ENCODE measurements around the gene ARHGAP25. TPM values are rescaled to one million over a fixed set of nuclear protein-coding genes. Genes with fewer than 3 reads are reported as not detected.

Gene ARHGAP25
- total and polyA plus RNA-seq, 2 experiments from 2014 or later = 1.9 to 2.0 TPM

DNA sequence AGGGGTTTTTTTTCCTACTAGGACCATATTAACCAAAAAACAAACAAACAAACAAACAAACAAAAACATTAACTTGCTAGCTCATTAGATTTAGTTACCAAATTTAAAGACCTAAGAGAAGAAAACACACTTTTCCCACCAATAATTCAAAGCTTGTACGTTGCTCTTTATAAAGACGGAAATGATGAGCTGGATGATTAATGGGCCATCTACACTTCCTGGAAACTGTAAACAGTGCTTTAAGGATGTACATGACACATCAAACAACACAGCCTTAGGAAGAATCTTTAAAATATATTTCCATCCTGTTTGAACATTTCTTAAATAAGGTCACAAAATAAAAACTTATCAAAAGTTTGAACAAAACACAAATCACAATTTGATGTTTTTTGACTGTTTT lies 135.6 kb downstream of the ARHGAP25 start:
- H2AFZ ChIP-seq = no peak overlapping the region
- no peak overlapping the region for H3K4me2 ChIP-seq
- H4K20me1 ChIP-seq (replicated peaks; ENCODE audit: insufficient read depth) = no peaks in the 10 kb centered on the region
- no peaks in the 10 kb centered on the region for H3K79me2 ChIP-seq (replicated peaks; ENCODE audit: insufficient read depth)
- H3K4me3 ChIP-seq = no peak overlapping the region
- TF ChIP-seq EZH2 (IDR thresholded peaks at IDR 0.05; ENCODE audit: low read depth, unreplicated experiment) (no peak), ZNF331 (CRISPR knock-in tag; IDR thresholded peaks at IDR 0.05; ENCODE audit: low read depth) (no peak), CREB1 (CRISPR knock-in tag; IDR thresholded peaks at IDR 0.05; ENCODE audit: low read depth) (no peak), ZNF114 (CRISPR knock-in tag; IDR thresholded peaks at IDR 0.05) (no peak), JUNB (IDR thresholded peaks at IDR 0.05; ENCODE audit: unreplicated experiment) (no peak), EZH2phosphoT487 (IDR thresholded peaks at IDR 0.05; ENCODE audit: unreplicated experiment) (no peak), NANOG (IDR thresholded peaks at IDR 0.05; ENCODE audit: borderline replicate concordance) (no peak), POLR2AphosphoS5 (IDR thresholded peaks at IDR 0.05; ENCODE audit: low read depth) (no peak), STAT1 (IDR thresholded peaks at IDR 0.05; ENCODE audit: unreplicated experiment) (no peak)
- TF ChIP-seq, protein P1, sequence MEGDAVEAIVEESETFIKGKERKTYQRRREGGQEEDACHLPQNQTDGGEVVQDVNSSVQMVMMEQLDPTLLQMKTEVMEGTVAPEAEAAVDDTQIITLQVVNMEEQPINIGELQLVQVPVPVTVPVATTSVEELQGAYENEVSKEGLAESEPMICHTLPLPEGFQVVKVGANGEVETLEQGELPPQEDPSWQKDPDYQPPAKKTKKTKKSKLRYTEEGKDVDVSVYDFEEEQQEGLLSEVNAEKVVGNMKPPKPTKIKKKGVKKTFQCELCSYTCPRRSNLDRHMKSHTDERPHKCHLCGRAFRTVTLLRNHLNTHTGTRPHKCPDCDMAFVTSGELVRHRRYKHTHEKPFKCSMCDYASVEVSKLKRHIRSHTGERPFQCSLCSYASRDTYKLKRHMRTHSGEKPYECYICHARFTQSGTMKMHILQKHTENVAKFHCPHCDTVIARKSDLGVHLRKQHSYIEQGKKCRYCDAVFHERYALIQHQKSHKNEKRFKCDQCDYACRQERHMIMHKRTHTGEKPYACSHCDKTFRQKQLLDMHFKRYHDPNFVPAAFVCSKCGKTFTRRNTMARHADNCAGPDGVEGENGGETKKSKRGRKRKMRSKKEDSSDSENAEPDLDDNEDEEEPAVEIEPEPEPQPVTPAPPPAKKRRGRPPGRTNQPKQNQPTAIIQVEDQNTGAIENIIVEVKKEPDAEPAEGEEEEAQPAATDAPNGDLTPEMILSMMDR (conservative IDR thresholded peaks at IDR 0.05; ENCODE audit: low read depth in 2 of 2) = no peak
- TF ChIP-seq, protein P2, sequence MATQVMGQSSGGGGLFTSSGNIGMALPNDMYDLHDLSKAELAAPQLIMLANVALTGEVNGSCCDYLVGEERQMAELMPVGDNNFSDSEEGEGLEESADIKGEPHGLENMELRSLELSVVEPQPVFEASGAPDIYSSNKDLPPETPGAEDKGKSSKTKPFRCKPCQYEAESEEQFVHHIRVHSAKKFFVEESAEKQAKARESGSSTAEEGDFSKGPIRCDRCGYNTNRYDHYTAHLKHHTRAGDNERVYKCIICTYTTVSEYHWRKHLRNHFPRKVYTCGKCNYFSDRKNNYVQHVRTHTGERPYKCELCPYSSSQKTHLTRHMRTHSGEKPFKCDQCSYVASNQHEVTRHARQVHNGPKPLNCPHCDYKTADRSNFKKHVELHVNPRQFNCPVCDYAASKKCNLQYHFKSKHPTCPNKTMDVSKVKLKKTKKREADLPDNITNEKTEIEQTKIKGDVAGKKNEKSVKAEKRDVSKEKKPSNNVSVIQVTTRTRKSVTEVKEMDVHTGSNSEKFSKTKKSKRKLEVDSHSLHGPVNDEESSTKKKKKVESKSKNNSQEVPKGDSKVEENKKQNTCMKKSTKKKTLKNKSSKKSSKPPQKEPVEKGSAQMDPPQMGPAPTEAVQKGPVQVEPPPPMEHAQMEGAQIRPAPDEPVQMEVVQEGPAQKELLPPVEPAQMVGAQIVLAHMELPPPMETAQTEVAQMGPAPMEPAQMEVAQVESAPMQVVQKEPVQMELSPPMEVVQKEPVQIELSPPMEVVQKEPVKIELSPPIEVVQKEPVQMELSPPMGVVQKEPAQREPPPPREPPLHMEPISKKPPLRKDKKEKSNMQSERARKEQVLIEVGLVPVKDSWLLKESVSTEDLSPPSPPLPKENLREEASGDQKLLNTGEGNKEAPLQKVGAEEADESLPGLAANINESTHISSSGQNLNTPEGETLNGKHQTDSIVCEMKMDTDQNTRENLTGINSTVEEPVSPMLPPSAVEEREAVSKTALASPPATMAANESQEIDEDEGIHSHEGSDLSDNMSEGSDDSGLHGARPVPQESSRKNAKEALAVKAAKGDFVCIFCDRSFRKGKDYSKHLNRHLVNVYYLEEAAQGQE (IDR thresholded peaks at IDR 0.05; ENCODE audit: unreplicated experiment) = no peak
- TF ChIP-seq, protein P3, sequence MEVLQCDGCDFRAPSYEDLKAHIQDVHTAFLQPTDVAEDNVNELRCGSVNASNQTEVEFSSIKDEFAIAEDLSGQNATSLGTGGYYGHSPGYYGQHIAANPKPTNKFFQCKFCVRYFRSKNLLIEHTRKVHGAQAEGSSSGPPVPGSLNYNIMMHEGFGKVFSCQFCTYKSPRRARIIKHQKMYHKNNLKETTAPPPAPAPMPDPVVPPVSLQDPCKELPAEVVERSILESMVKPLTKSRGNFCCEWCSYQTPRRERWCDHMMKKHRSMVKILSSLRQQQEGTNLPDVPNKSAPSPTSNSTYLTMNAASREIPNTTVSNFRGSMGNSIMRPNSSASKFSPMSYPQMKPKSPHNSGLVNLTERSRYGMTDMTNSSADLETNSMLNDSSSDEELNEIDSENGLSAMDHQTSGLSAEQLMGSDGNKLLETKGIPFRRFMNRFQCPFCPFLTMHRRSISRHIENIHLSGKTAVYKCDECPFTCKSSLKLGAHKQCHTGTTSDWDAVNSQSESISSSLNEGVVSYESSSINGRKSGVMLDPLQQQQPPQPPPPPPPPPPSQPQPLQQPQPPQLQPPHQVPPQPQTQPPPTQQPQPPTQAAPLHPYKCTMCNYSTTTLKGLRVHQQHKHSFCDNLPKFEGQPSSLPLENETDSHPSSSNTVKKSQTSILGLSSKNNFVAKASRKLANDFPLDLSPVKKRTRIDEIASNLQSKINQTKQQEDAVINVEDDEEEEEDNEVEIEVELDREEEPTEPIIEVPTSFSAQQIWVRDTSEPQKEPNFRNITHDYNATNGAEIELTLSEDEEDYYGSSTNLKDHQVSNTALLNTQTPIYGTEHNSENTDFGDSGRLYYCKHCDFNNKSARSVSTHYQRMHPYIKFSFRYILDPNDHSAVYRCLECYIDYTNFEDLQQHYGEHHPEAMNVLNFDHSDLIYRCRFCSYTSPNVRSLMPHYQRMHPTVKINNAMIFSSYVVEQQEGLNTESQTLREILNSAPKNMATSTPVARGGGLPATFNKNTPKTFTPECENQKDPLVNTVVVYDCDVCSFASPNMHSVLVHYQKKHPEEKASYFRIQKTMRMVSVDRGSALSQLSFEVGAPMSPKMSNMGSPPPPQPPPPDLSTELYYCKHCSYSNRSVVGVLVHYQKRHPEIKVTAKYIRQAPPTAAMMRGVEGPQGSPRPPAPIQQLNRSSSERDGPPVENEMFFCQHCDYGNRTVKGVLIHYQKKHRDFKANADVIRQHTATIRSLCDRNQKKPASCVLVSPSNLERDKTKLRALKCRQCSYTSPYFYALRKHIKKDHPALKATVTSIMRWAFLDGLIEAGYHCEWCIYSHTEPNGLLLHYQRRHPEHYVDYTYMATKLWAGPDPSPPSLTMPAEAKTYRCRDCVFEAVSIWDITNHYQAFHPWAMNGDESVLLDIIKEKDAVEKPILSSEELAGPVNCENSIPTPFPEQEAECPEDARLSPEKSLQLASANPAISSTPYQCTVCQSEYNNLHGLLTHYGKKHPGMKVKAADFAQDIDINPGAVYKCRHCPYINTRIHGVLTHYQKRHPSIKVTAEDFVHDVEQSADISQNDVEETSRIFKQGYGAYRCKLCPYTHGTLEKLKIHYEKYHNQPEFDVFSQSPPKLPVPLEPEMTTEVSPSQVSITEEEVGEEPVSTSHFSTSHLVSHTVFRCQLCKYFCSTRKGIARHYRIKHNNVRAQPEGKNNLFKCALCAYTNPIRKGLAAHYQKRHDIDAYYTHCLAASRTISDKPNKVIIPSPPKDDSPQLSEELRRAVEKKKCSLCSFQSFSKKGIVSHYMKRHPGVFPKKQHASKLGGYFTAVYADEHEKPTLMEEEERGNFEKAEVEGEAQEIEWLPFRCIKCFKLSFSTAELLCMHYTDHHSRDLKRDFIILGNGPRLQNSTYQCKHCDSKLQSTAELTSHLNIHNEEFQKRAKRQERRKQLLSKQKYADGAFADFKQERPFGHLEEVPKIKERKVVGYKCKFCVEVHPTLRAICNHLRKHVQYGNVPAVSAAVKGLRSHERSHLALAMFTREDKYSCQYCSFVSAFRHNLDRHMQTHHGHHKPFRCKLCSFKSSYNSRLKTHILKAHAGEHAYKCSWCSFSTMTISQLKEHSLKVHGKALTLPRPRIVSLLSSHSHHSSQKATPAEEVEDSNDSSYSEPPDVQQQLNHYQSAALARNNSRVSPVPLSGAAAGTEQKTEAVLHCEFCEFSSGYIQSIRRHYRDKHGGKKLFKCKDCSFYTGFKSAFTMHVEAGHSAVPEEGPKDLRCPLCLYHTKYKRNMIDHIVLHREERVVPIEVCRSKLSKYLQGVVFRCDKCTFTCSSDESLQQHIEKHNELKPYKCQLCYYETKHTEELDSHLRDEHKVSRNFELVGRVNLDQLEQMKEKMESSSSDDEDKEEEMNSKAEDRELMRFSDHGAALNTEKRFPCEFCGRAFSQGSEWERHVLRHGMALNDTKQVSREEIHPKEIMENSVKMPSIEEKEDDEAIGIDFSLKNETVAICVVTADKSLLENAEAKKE (CRISPR knock-in tag; IDR thresholded peaks at IDR 0.05) = no peak
- TF ChIP-seq, protein P4, sequence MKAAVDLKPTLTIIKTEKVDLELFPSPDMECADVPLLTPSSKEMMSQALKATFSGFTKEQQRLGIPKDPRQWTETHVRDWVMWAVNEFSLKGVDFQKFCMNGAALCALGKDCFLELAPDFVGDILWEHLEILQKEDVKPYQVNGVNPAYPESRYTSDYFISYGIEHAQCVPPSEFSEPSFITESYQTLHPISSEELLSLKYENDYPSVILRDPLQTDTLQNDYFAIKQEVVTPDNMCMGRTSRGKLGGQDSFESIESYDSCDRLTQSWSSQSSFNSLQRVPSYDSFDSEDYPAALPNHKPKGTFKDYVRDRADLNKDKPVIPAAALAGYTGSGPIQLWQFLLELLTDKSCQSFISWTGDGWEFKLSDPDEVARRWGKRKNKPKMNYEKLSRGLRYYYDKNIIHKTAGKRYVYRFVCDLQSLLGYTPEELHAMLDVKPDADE (IDR thresholded peaks at IDR 0.05) = no peak
- no peak overlapping the region for H3K27ac Mint-ChIP-seq
- DNase-seq (ENCODE audit: low spot score) = no peak
- H3K36me3 Mint-ChIP-seq (ENCODE audit: low read depth) = no peaks in the 10 kb centered on the region
- H3K27me3 Mint-ChIP-seq (ENCODE audit: insufficient read depth, low read depth, poor library complexity) = no peaks in the 10 kb centered on the region
- ATAC-seq = no peak
- no peaks in the 10 kb centered on the region for H3K4me1 Mint-ChIP-seq
- H3K4me1 ChIP-seq (ENCODE audit: insufficient read depth) = no peaks in the 10 kb centered on the region
- no peak overlapping the region for H3K4me3 Mint-ChIP-seq
- no peaks in the 10 kb centered on the region for H3K36me3 ChIP-seq (ENCODE audit: insufficient read depth)
- H3K9me3 Mint-ChIP-seq = no peaks in the 10 kb centered on the region
- H3F3A ChIP-seq (replicated peaks; ENCODE audit: low read depth) = no peaks in the 10 kb centered on the region
- no peak overlapping the region for H3K27ac ChIP-seq (ENCODE audit: low read depth)
- H3K27me3 ChIP-seq (ENCODE audit: insufficient read depth) = no peaks in the 10 kb centered on the region
- peaks cover 17% of the 10 kb centered on the region for H3K9me2 ChIP-seq (ENCODE audit: insufficient read depth)
